ENCODE results near the gene CHST9.
A peak's percentile ranks its signal among the peaks of the same experiment; 100 is the strongest.
"Not testable (repeated sequence)": the region's sequence is repeated elsewhere in the genome, so short reads cannot be mapped to it uniquely, and the experiment has no call there.

The CHST9 gene

DNA sequence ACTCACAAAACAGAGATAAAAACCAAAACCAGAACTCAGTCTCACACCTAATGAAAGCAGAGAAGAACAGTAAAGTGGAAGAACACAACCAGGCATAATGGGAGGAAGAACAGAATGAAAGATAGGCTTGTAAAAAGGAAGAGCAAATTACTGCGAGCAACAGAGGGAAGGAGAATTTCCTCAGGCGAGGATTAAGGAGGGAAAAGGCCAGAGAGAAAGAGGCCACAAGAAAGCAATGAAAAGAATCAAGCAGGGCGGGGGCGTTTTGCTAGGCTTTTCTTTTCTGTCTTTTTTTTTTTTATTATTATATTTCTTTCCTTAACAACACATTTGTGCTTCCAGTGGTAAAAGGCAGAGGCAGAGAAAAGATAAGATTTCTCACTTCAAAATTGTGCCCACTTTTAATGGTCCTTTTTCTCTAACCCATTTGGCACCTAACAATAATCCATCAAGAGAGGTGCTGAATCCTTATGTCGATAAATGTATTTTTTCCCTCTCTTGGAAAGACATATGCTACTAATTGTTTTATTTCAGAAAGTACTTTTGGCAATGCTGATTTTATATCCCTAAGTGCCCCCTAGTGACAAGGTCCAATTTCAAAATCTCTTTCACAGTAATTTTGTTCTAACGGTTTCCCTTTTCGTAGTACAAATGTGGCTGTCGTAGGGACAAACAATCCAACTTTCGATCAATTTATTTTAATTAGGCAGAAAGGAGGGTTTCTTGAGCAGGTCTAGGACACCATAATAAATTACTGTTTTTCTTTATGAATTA lies 180.9 kb downstream of the CHST9 start:
- no peak for DNase-seq

GRCh38 chr18:26999797-27000196 lies 185.3 kb downstream of the CHST9 start:
- DNase-seq = no peak

DNA sequence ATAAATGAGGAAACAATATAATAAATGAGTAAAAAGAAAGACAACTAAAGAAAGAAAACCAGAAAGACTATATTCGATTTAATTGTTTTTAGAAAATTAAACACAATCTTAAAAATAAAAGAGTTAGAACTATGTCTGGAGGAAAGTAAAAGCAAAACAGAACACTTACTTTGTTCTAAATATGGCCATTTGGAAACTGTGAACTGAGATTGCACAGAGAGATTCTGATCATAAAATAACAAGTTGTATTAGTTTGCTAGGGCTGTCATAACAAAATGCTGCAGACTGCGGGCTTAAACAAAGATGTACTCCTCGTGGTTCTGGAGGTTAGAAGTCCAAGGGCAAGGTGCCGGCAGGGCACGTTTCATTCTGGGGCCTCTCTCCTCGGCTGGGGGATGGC lies 191.5 kb downstream of the CHST9 start:
- DNase-seq = no peak

- DNase-seq = no peak
Observed at GRCh38 chr18:26992926-26993325, 192.2 kb downstream of the CHST9 start.

GRCh38 chr18:26989842-26990241 lies 195.3 kb downstream of the CHST9 start:
- DNase-seq = no peak

GRCh38 chr18:26981360-26982082 lies 203.6 kb downstream of the CHST9 start:
- no peak for DNase-seq

DNA sequence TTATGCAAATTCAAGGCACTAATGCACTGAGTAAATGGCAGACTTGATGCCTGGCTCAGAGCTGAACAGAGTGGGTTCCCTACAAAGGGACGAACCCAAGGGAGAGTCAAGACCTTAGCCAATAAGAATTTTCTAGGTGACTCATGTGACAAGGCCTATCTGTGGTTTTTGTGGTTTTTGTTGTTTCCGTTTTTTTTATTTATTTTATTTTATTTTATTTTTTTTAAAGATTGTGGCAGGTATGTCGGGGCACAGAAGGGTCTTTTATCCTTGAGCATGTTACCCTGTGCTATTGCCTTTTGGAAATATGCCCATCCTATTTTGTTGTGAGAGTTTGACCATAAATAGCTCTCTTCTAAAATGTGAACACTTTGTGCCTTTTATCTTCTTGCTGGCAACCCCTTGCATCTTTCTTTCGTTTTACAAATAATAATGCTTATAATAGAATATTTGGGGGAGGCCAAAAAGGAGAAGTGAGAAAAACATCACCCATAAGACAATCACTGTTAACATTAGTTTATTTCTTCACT lies 206.2 kb downstream of the CHST9 start:
- DNase-seq = no peak

DNA sequence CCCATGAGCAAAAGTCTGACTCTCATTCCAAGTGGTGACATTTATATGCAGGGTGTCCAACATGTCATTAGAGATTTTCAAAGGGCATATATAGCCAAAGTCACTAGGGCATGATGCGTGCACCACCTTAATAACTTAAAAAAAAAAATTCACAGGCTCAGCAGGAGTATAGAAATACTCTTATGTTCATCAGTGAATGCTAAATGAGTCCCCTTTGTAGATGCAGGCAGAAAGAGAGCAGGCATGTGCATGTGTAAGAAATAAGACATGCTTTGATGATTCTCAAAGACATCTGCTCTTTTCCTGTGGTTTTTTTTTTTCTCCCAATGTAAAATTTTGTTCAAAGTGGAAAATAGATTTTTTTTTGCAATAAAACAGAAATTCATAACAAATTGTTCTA lies 207.3 kb downstream of the CHST9 start:
- DNase-seq = no peak

DNA sequence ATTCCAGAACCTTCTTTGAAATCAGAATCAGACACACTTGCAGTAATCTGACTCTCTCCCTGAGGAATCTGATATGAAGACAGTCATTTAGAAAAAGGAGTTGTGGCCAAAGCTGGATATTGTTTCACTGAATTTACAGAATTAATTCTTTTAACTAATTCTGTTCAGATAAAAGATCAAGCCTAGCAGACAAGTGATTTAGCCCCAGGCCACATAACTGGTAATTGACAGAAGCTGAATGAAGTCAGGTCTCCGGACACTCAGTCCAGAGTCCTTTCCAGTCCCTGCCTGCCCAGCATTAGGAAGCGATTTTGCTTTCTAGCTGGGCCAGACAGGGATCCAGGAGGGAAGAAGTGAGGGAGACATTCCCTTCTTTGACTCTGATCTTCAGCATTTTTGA lies 208.9 kb downstream of the CHST9 start:
- no peak for DNase-seq

DNA sequence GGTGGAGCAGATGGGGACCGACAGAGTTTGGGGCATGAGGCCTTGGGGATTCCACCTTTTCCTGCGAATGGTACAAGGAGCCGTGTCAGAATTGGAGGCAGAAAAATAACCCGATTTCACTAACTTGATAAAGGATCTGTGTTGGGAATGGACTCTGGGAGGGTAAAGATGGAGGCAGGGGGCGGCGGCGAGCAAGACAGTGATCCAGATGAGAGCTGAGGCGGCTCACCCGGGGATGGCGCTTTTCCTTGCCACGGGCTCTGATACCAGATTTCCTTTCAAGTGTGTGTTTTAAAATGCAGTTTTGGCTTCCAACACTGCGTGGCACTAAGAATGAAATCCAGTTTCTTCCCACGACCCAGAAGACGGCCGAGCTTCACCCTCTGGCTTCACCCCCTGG lies 212.6 kb downstream of the CHST9 start:
- DNase-seq = not testable (repeated sequence)

GRCh38 chr18:26971409-26971808 lies 213.7 kb downstream of the CHST9 start:
- DNase-seq = no peak

DNA sequence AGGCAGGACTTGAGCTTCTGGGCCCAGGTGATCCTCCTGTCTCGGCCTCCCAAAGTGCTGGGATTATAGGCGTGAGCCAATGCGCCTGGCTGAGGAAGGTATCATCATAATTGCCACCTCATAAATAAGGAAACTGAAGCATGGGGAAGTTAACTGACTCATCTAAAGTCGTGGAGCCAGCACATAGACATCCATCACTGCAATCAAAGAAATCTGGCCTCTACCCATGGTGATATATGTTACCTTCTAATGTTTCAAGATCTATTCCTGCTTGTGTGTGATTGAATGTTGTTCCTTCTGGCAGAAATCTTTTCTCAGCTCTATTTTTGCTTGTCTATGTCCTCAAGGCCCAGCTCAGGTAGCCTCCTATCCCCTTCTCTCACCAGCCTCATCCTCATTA lies 214.5 kb downstream of the CHST9 start:
- no peak for DNase-seq

DNA sequence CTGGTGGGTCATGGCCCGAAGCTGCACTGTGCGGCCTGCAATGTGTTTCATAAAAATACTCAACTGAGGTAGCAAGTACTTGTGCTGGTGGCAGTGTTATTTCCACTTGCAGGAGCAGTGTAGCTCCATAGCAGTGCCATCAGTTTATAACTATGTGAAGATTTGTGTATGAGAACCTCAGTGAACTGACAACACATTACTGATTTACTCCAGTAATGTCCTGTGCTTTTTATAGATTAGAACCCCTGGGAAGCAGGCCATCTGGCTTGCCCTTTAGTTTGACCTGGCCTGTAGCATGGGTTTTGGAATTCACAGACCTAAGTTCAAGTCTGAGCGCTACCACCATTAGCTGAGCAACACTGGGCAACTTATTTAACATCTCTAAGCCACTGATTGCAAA lies 219.9 kb downstream of the CHST9 start:
- DNase-seq = no peak

GRCh38 chr18:26963292-26963691 lies 221.8 kb downstream of the CHST9 start:
- DNase-seq = peak in 1 of 2 donors; percentile 4

GRCh38 chr18:26961839-26962238 lies 223.3 kb downstream of the CHST9 start:
- no peak for DNase-seq

DNA sequence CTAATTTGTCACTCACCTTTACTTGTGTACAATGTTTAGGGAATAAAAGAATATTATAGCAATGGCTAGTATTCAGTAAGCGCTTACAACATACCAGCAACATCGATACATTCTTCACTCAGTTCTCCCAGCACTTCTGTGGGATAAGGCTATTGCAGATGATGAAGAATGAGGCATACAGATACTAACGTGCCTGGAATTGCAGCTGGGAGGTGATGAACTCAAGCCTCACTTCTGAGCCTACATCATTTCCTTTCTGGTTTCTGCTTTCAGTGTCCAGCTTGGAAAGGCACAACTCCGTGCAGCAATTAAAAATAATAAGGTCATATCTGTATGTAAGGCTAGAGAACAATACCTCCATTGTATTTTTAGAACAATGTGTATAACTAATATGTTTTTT lies 224.2 kb downstream of the CHST9 start:
- no peak for DNase-seq

GRCh38 chr18:26956863-26957262 lies 228.2 kb downstream of the CHST9 start:
- DNase-seq = no peak

DNA sequence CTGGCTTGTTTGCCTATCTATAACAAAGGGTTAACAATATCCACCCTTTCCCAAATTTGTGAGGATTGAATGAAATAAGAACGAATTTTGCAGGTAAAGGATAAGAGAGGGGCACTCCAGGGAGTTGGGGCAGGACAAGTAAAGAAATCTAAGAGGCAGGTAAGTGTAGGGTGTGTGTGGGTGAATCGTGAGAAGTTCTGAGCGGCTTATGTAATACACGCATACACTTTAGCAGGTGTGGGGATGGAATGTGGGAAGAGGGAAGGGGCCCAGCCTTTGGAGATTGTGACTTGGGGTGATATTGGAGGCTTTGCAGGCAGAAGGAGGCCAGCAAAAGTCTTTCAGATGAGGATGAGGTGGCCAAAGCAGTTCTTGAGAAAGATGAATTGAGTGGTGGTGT lies 236.4 kb downstream of the CHST9 start:
- no peak for DNase-seq

- DNase-seq = no peak
Observed at GRCh38 chr18:26943906-26944305, 241.2 kb downstream of the CHST9 start.

- DNase-seq = no peak
Observed at GRCh38 chr18:26941584-26941983, 243.5 kb downstream of the CHST9 start.

GRCh38 chr18:26940744-26941398 lies 244.2 kb downstream of the CHST9 start:
- DNase-seq = no peak

GRCh38 chr18:26931659-26932058 lies 253.4 kb downstream of the CHST9 start:
- no peak for DNase-seq

GRCh38 chr18:26930630-26931029 lies 254.5 kb downstream of the CHST9 start:
- DNase-seq = no peak
